ENCODE measurements around the gene RWDD2A.

The RWDD2A gene

GRCh38 chr6:83199863-83200225 lies 6.7 kb downstream of the RWDD2A start:
- no peaks in the 10 kb centered on the region for H3K9me3 ChIP-seq (ENCODE audit: control insufficient read depth, insufficient read depth, low read length)
- H3K4me3 ChIP-seq (ENCODE audit: low read length): no peak overlapping the region
- no peak overlapping the region for H3K27ac ChIP-seq (ENCODE audit: low read depth, low read length)
- H3K4me1 ChIP-seq (ENCODE audit: control insufficient read depth, low read length): peaks cover 3% of the 10 kb centered on the region; the same call in 1 of the 2 replicates
- no peak overlapping the region for H3K4me2 ChIP-seq (ENCODE audit: low read length)
- H3K27me3 ChIP-seq (ENCODE audit: control insufficient read depth, low read length): no peaks in the 10 kb centered on the region
- no peaks in the 10 kb centered on the region for H3K36me3 ChIP-seq (ENCODE audit: control insufficient read depth, low read length)
- no peaks in the 10 kb centered on the region for H3K79me2 ChIP-seq (ENCODE audit: control insufficient read depth, low read length)
- TF ChIP-seq, protein P1, sequence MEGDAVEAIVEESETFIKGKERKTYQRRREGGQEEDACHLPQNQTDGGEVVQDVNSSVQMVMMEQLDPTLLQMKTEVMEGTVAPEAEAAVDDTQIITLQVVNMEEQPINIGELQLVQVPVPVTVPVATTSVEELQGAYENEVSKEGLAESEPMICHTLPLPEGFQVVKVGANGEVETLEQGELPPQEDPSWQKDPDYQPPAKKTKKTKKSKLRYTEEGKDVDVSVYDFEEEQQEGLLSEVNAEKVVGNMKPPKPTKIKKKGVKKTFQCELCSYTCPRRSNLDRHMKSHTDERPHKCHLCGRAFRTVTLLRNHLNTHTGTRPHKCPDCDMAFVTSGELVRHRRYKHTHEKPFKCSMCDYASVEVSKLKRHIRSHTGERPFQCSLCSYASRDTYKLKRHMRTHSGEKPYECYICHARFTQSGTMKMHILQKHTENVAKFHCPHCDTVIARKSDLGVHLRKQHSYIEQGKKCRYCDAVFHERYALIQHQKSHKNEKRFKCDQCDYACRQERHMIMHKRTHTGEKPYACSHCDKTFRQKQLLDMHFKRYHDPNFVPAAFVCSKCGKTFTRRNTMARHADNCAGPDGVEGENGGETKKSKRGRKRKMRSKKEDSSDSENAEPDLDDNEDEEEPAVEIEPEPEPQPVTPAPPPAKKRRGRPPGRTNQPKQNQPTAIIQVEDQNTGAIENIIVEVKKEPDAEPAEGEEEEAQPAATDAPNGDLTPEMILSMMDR (IDR thresholded peaks at IDR 0.05; ENCODE audit: low read depth, low read length, poor library complexity, severe bottlenecking): no peak
- no peak for TF ChIP-seq EZH2phosphoT487 (IDR thresholded peaks at IDR 0.05; ENCODE audit: borderline replicate concordance, low read length)
- H3K9me2 ChIP-seq (replicated peaks; ENCODE audit: control insufficient read depth, low read length): no peaks in the 10 kb centered on the region
- H3F3A ChIP-seq (ENCODE audit: control insufficient read depth, insufficient read depth): no peaks in the 10 kb centered on the region
- no peaks in the 10 kb centered on the region for H4K20me1 ChIP-seq (ENCODE audit: control insufficient read depth, insufficient read depth, low read depth, low read length)

DNA sequence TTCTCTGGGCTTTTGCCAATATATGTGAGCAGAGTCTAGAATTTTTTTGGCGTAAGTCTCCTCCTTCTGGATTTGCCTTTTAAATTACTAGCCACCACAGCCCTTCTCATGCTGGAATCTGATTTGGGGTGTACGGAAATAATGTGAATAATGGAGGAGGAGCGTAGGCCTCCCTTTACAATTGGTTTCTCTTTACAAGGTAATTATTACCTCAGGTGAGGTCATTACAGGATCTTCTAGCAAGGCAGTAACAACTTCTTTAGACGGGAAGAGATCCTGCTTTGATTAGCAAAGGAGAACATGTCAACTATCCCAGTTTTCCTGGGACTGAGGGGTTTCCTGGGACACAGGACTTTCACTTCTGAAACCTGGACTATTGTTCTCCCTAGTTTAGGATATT lies 8.9 kb downstream of the RWDD2A start:
- Histone ChIP-seq H3K79me2 (ENCODE audit: control insufficient read depth, low read length) (no peaks in the 10 kb centered on the region), H3K27me3 (ENCODE audit: control insufficient read depth, low read length) (no peaks in the 10 kb centered on the region), H3K27ac (ENCODE audit: low read depth, low read length) (no peak overlapping the region), H3K9me3 (ENCODE audit: control insufficient read depth, insufficient read depth, low read length) (no peaks in the 10 kb centered on the region), H4K20me1 (ENCODE audit: control insufficient read depth, insufficient read depth, low read depth, low read length) (no peaks in the 10 kb centered on the region), H3K4me1 (ENCODE audit: control insufficient read depth, low read length) (no peaks in the 10 kb centered on the region), H3K36me3 (ENCODE audit: control insufficient read depth, low read length) (no peaks in the 10 kb centered on the region), H3K4me2 (ENCODE audit: low read length) (no peak overlapping the region), H3K9me2 (replicated peaks; ENCODE audit: control insufficient read depth, low read length) (no peaks in the 10 kb centered on the region), H3F3A (ENCODE audit: control insufficient read depth, insufficient read depth) (no peaks in the 10 kb centered on the region), H3K4me3 (ENCODE audit: low read length) (no peak overlapping the region)
- no peak for TF ChIP-seq EZH2phosphoT487 (IDR thresholded peaks at IDR 0.05; ENCODE audit: borderline replicate concordance, low read length)
- TF ChIP-seq, protein P1 (IDR thresholded peaks at IDR 0.05; ENCODE audit: low read depth, low read length, poor library complexity, severe bottlenecking): no peak

DNA sequence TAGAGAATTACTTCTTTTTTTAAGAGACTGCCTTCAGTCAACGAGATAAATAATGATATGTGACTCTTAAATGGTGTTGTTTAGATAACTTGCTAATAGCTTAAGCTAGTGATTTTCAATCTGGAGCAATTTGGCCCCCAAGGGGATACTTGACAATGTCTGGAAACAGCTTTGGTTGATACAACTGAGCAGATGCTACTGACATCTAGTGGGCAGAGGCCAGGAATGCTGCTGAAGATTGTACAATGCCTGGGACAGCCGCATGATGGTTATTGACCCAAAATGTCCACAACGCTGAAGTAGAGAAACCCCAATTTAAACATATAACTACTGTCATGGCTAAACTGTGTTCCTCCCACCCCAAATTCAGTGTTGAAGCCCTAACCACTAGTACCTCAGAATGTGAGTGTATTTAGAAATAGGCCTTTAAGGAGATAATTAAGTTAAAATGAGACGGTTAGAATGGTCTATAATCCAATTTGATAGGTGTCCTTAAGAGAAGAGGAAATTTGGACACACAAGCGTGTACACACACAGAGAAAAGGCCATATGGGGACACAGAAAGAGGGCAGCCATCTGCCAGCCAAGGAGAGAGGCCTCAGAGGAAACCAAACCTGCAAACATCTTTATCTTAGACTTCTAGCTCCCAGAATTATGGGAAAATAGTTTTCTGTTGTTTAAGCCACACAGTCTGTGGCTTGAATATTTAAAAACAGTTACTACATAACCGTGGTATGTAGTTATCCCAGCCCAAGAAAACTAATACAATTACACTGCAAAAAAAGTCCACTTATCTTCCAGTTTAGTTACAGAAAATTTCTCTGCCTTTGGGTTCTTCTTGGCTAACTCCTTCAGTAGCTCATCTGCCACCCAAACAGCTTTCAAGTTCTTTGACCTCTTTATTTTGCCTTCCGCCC lies 22.2 kb downstream of the RWDD2A start:
- Histone ChIP-seq H3K4me2 (ENCODE audit: low read length) (no peak overlapping the region), H3F3A (ENCODE audit: control insufficient read depth, insufficient read depth) (no peaks in the 10 kb centered on the region), H3K36me3 (ENCODE audit: control insufficient read depth, low read length) (no peaks in the 10 kb centered on the region), H3K4me1 (ENCODE audit: control insufficient read depth, low read length) (no peaks in the 10 kb centered on the region), H4K20me1 (ENCODE audit: control insufficient read depth, insufficient read depth, low read depth, low read length) (no peaks in the 10 kb centered on the region), H3K27ac (ENCODE audit: low read depth, low read length) (no peak overlapping the region), H3K4me3 (ENCODE audit: low read length) (no peak overlapping the region), H3K9me2 (replicated peaks; ENCODE audit: control insufficient read depth, low read length) (no peaks in the 10 kb centered on the region), H3K9me3 (ENCODE audit: control insufficient read depth, insufficient read depth, low read length) (no peaks in the 10 kb centered on the region), H3K27me3 (ENCODE audit: control insufficient read depth, low read length) (peaks cover 12% of the 10 kb centered on the region), H3K79me2 (ENCODE audit: control insufficient read depth, low read length) (no peaks in the 10 kb centered on the region)
- TF ChIP-seq, protein P1 (IDR thresholded peaks at IDR 0.05; ENCODE audit: low read depth, low read length, poor library complexity, severe bottlenecking): peak; percentile 87
- TF ChIP-seq EZH2phosphoT487 (IDR thresholded peaks at IDR 0.05; ENCODE audit: borderline replicate concordance, low read length): no peak

Data from DOHH2 (cell line).